GM11168 (cell line): ENCODE results near the gene S100Z.
"Not testable (repeated sequence)": the region's sequence is repeated elsewhere in the genome, so short reads cannot be mapped to it uniquely, and the experiment has no call there.

Experiments
- in situ Hi-C: fragments of 300-500 bp; cut with MboI; formaldehyde crosslinking; loops from one replicate; pipeline ENCODE4 v1.12.0; 2022; ENCODE audit warnings: low sequenced_read_pairs; ENCODE audit not compliant: unreplicated experiment

Gene S100Z

DNA sequence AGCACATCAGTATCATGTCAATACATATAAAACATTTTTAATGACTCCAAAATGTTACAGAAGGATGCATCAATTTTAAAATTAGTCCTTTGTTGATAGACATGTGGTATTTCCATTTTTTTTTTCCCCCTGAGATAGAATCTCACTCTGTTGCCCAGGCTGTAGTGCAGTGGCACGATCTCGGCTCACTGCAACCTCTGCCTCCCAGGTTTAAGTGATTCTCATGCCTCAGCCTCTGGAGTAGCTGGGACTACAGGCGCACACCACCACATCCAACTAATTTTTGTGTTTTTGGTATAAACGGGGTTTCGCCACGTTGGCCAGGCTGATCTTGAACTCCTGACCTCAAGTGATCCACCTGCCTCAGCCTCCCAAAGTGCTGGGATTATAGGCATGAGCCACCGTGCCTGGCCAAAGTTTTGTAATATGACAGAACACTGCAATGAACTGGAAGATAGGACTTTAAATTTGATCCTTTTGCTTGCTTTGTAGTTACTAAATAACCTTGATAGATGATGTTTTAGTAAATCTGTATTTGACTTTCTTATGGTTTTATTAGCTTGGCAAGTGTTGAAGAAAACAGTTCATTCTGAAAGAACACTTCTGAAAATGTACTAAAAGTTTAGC, 27.6 kb upstream of the S100Z start:
- in situ Hi-C loops = not testable (repeated sequence)

DNA sequence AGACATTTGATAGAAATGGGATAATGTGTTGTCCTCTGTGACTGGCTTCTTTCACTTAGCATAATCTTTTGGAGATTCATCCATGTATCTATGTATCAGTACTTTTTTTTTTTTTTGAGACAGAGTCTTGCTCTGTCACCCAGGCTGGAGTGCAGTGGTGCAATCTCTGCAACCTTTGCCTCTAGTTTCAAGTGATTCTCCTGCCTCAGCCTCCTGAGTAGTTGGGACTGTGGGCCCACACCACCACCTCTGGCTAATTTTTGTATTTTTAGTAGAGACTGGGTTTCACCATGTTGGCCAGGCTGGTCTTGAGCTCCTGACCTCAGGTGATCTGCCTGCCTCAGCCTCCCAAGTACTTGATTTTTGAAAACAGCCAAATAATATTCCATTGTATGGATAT, 23.4 kb upstream of the S100Z start:
- in situ Hi-C loops = not testable (repeated sequence)

DNA sequence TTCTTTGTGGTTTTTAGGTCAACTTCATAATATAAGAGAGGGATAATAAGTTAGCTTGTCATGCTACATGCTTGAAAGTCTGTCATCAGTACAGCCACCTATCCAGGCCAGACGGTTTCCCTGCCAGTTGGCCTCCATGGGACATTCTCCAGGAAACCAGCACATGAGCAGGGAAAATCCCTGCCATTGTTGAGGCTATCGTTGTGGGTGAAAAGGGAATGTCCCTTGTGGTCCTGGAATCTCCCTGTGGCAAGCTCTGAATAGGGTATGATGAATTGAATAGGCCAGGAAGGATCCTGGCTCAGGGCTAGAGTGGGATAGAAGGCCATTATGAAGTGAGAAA, 18.7 kb upstream of the S100Z start:
- in situ Hi-C loops = no loop called here

DNA sequence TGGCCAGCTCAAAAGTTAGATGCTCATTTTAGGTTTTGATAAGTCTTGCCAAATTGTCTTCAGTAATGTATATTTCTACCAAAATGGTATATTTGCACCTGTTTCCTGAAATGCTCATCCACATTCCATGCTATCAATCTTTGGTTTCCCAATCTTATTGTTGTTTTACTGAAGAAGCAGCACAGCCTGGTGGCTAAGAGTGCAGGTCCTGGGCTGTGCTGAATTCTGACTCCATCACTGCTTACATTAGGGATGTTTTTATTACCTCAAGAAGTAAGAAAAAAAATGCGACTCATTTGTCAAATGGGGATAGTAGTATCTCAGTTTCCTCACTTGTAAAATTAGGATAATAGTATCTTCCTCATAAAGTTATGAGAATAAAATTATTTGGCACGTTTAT, 13.6 kb upstream of the S100Z start:
- in situ Hi-C loops = no loop called here

DNA sequence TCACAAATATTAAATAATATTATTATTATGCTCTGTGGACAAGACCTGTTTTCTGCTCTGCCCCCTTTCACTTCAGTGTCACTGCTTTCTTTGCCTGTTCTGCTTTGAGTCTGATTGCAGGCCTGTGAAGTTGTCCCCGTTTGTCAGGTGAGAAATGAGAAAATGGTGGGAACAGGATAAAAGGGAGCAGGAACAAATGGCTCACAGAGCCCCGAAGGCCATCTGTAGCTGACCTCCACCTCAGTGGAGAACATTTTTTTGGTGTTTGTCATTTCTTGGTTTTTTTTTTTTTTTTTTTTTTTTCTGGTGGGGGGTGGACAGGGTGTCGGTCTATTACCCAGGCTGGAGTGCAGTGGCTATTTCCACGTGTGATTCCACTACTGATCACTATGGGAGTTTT, 13.2 kb upstream of the S100Z start:
- in situ Hi-C loops = no loop called here

DNA sequence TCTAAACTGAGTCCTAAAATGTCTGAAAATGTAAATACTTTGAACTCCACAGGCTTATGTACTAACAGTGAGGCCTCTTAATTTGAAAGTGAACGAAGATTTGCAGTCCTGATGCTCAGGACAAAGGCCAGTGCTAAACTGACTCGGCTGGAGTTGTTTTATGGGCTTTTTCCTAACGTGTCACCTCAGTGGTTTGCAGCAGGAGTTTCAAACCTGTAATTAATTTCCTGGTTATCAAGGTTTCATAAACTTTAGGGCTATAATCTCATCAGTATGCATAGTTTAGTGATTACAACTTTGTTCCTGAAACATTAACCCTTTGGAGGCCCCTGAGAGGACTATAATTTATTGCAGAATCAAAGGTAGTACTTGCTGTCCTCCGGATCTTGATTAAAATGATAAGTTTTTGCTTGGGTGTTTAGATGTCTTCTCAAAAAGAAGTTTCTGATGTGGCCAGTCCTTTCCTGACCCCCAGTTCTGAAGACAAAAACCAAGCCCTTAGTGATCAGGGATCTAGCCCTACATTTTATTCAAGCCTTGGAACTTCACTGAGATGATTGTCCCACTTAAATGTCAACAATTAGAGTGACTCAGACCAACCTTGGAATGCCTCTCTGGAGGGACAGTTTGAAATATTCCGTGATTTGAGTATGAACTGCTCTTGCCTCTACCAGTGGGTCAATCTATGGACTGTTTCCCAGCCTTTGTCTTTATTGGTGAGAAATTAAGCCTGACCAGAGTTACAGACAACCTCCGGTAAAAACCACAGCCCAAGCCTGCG, 11.1 kb upstream of the S100Z start:
- in situ Hi-C loops = no loop called here

DNA sequence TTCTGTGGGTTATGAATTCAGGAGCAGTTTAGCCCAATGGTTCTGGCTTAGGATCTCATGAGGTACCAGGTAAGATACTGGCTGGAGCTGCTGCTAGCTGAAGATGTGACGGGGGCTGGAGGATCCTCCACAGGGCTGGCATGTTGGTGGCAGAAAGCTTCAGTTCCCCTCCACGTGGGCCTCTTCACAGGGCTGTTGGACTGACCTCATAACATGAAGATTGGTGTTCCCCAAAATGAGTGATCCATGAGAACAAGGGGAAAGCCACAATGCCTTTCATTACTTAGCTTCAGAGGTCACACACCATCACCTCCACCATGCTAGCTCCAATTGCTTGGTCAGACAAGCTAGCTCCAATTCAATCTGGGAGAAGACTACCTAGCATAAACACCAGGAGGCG, 8.5 kb upstream of the S100Z start:
- in situ Hi-C loops = no loop called here

DNA sequence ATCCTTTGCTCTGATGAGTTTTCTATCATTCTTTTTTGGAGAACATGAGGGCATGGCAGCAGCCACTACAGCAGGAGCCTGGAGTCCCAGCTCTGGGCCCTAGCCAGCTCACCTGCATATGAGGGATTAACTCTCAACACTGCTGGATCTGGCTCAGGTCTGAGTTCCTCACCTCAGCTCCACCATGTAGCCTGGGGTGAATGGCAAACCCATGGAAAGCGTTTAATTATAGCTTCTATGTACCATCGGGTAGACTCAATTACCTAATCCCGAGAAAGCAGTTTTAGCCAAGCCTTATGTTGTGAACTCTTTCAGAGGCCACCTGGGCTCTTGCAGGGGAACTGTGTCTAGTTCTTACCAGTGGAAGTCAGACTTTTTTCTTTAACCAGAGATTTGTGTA, 3.9 kb upstream of the S100Z start:
- in situ Hi-C loops = no loop called here

DNA sequence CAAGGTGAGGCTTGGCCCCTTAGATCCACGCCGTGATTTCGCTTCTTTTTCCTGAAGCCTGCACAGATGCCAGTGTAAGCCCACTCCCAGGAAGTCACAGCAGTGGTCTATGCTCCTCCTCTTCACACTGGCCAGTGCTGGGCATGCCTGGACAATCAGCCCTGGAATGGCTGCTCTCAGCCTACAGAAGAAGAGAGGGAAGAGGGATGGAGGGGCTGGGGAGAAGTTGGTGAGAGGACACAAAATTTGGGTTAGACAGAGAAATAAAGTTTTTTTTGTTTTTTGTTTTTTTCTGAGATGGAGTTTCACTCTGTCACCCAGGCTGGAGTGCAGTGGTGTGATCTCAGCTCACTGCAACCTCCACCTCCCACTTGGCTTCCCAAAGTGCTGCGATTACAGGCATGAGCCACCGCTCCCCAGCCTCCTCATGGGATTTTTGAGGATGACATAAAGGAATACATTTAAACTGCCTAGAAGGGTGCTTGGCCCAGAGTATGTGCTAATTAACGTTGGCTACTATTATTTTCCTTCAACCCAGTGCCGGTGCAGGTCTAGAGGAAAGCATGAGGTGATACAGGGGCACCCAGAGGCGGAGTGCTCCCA, 830 bp downstream of the S100Z start:
- in situ Hi-C loops = loop anchor here (5.0 kb wide), 1 partner anchor 97 kb away; no protein-coding TSS in a partner anchor

DNA sequence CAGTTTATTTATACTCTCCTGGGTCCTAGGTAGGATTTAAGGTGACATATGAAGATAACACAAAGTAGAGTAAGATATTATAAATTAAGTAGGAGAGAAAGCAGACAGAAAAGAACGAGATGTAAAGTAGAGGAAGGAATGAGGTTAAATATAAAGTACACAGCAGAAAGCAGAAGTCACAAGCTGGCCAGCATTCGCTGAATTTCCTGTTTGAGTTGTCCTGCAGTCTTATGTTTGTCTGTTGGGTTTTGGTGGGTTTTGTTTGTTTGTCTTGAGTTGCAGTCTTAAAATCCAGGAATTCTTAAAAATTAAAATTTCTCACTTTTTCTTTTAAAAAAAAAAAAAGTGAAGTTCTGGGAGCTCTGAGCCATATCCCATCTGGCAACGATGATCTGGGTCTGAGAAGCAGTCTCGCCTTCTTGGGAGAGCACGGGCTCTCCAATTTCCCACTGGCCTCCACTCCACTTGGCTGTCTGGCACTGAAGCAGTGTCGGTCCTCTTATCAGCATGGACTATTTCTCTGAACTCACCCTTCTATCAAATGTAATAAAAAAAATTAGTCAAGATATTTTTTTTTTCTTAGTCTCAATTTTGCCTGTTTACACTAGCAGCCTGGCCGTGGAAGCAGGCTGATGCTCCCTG, 2.0 kb downstream of the S100Z start:
- in situ Hi-C loops = loop anchor here (5.0 kb wide), 1 partner anchor 95 kb away; no protein-coding TSS in a partner anchor

DNA sequence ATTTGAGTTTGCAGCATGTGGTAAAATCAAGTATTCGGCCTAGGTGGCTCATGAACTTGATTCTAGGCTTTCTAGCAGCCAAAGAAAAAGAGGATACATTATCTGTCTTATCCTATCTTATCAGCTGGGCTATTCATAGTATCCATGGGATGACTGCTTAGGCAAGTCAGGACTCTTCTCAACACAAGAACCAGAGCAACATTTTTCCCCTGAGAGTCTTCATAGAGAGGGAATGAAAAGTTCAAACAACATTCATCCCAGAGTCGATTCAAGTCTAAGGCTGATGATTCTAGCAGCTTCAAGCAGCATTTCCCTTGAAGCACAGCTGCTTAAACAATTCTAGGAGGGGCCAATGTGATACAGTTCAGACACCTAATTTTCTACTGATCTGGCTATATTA, 3.0 kb downstream of the S100Z start:
- in situ Hi-C loops = loop anchor here (5.0 kb wide), 1 partner anchor 95 kb away; no protein-coding TSS in a partner anchor

DNA sequence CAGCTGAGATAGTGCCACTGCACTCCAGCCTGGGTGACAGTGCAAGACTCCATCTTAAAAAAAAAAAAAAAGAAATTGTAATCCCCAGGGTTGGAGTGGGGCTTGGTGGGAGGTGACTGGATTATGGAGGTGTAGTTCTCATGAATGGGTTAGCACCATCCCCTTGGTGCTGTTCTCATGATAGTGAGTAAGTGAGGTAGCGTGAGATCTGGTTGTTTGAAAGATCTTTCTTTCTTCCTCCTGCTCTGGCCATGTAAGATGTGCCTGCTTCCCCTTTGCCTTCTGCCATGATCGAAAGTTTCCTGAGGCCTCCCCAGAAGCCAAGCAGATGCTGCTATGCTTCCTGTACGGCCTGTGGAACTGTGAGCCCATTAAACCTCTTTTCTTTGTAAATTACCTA, 3.9 kb downstream of the S100Z start:
- in situ Hi-C loops = loop anchor here (5.0 kb wide), 1 partner anchor 94 kb away; no protein-coding TSS in a partner anchor

DNA sequence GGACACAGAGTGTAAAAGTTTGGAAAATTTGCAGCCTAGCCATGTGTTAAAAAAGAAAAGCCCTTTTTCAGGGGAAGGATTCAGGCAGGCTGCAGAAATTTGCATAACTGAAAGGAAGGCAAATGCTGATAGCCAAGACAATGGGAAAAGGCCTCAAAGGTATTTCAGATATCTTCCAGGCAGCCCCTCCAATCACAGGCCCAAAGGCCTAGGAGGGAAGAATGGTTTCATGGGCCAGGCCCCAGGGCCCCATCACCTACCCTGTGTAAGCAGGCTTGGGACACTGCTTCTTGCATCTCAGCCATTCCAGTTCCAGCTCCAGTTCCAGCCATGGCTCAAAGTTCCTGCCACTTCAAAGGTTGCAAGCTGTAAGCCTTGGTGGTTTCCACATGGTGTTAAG, 4.8 kb downstream of the S100Z start:
- in situ Hi-C loops = loop anchor here (5.0 kb wide), 1 partner anchor 93 kb away; no protein-coding TSS in a partner anchor

DNA sequence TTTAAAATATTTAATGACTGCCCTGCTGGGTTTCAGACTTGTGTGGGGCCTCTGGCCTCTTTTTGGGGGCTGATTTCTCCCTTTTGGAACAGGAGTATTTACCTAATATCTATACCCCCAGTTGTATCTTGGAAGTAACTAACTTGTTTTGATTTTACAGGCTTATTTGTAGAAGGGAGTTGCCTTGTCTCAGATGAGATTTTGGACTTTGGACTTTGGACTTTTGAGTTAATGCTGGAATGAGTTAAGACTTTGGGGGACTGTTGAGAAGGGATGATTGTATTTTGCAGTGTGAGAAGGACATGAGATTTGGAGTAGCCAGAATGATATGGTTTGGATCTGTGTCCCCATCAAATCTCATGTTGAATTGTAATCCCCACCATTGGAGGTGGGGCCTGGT, 5.7 kb downstream of the S100Z start:
- in situ Hi-C loops = not testable (repeated sequence)

DNA sequence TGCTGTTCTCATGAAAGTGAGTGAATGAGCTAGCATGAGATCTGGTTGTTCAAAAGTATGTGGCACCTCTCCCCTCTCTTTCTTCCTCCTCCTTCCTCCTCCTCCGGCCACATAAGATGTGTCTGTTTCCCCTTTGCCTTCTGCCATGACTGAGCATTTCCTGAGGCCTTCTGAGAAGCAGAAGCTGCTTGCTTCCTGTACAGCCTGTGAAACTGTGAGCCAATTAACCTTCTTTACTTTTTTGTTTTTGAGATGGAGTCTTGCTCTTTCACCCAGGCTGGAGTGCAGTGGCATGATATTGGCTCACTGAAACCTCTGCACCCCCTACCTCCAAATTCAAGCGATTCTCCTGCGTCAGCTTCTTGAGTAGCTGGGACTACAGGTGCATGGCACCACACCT, 6.1 kb downstream of the S100Z start:
- in situ Hi-C loops = no loop called here

DNA sequence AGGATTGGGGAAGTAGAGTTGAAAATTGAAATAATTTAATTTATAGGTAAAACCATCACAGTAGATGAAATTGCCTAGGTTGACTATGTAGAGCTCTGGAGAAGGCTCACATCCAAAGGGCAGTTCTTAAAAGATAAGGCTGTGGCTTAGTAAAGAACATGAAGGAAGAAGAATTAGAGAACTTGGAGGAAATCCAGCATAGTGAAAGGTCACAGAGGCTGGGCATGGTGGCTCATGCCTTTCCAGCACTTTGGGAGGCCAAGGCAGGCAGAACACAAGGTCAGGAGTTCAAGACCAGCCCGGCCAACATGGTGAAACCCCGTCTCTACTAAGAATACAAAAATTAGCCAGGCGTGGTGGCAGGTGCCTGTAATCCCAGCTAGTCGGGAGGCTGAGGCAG, 7.0 kb downstream of the S100Z start:
- in situ Hi-C loops = not testable (repeated sequence)

DNA sequence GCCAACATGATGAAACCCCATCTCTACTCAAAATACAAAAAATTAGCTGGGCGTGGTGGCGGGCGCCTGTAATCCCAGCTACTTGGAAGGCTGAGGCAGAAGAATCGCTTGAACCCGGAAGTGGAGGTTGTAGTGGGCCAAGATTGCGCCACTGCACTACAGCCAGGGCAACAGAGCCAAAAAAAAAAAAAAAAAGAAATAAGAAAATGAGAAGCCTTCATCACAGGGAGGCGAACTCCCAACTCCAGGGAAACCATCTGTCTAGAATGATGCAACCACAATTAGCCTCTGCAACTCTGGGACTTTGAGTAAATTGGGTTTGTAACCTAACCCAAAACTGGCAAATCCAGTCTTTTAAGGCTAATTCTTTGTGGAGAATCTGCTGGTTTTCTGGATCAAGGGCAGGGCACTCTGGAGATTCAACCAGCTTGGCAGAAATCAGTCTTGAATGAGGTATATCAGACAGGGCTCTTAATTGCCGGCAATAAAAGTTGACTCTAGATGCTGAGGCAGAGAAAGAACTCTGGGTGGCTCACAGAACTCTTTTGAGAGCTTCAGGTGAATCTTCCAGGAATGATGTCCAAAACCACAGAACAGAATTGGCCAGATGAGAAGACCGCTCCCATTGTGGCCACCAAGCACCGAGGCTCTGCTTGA, 9.9 kb downstream of the S100Z start:
- in situ Hi-C loops = no loop called here

DNA sequence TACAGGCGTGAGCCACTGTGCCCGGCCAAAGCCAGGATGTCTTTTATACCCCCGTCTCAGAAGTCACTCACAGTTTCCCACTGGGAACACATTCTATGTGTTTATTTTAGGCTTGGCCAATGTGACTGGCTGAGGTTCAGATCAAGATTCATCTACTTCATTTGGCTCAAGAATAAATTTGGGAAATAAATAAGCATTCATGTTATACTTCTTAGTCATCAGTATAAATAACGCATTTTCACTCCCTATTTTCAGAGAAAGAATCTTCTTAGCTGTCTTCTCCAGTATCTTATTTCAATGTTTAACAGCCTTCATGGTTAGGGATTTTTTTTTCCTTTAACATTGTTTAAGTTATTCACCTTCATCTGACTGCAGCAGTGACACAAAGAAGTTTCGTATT, 11.8 kb downstream of the S100Z start:
- in situ Hi-C loops = no loop called here

DNA sequence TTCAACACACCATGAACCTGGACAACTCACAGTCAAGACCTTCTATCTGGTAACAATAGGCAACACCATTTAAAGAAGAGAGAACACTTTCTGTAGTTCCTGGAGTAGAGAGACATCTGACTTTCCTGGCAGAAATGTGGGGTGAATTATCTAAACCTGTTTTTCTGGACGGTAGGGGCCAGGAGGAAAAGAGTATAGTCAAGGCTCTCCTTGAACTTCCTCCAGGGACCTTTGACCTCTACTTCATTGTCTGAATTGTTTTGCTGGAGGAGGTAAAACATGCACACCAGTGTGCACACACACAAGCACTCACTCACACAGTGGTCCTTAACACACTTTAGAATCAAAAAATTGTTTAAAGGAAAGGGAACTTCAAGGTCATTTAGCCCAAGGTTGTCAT, 13.2 kb downstream of the S100Z start:
- in situ Hi-C loops = no loop called here

DNA sequence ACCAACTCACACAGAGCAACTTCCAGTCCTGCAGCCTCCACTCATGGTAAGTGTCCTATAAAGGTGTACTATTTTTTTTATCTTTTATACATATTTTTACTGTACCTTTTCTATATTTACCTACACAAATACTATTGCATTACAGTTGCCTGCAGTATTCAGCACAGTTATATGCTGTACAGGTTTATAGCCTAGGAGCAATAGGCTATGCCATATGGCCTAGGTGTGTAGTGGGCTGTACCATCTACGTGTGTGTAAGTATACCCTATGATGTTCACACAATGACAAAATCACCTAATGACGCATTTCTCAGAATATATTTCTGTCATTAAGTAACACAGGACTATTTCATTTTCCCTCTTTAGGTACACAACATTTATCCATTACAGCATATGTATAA, 16.7 kb downstream of the S100Z start:
- in situ Hi-C loops = loop anchor here (5.0 kb wide), 1 partner anchor 151 kb away; no protein-coding TSS in a partner anchor
